Measurements from ENCODE around the gene PDE3A.

PDE3A gene

GRCh38 chr12:20372326-20373096 is 4.2 kb downstream of the PDE3A start:
- Histone ChIP-seq H2AFZ (ENCODE audit: low read length) (no peak overlapping the region), H3K4me3 (ENCODE audit: low read length in 2 of 2) (no peak overlapping the region), H2BK120ac (ENCODE audit: low read depth, low read length) (no peak overlapping the region), H3K4ac (ENCODE audit: low read length) (no peak overlapping the region), H3K27me3 (ENCODE audit: control insufficient read depth in 3 of 3, insufficient read depth in 3 of 3, low read depth in 1 of 3, low read length in 3 of 3) (peaks cover 0 to 4% (median 0%) of the 10 kb centered on the region in 3 experiments), H3K14ac (ENCODE audit: low read length) (no peak overlapping the region), H3K4me1 (ENCODE audit: control insufficient read depth in 2 of 2, insufficient read depth in 1 of 2, low read depth in 1 of 2, low read length in 2 of 2) (peaks cover 0 to 16% of the 10 kb centered on the region in 2 donors), H3K18ac (ENCODE audit: low read length) (no peak overlapping the region), H2BK5ac (ENCODE audit: low read length) (no peak overlapping the region), H3K9me3 (replicated peaks in 1 of 2; ENCODE audit: control insufficient read depth in 2 of 2, insufficient read depth in 1 of 2, low read depth in 1 of 2, low read length in 2 of 2) (no peaks in the 10 kb centered on the region), H3K4me2 (ENCODE audit: insufficient read depth, low read length, poor library complexity, severe bottlenecking) (no peak overlapping the region), H2AK5ac (ENCODE audit: low read depth, low read length) (no peak overlapping the region), H3K23ac (ENCODE audit: low read depth, low read length, poor library complexity) (no peak overlapping the region), H4K8ac (ENCODE audit: low read depth, low read length) (no peak overlapping the region), H3K79me1 (ENCODE audit: low read depth, low read length) (peaks cover 4% of the 10 kb centered on the region), H2BK12ac (ENCODE audit: low read length) (no peak overlapping the region), H3K9ac (ENCODE audit: low read depth, low read length, poor library complexity) (no peak overlapping the region), H4K91ac (ENCODE audit: low read depth, low read length, poor library complexity) (no peak overlapping the region), H3K27ac (replicated peaks; ENCODE audit: low read length) (no peak overlapping the region), H3K36me3 (replicated peaks in 1 of 2; ENCODE audit: control insufficient read depth in 2 of 2, insufficient read depth in 2 of 2, low read length in 2 of 2) (no peaks in the 10 kb centered on the region), H2BK15ac (ENCODE audit: low read length) (no peak overlapping the region)
- DNase-seq (ENCODE audit: low spot score): no peak
- no CpG with 5 or more reads among the region's 3 CpGs for WGBS, 2 donors (ENCODE audit: extremely low coverage in 2 of 2, insufficient read length in 2 of 2, insufficient replicate concordance in 1 of 2)

GRCh38 chr12:20374795-20375194 is 6.5 kb downstream of the PDE3A start:
- no peak overlapping the region for H2BK120ac ChIP-seq (ENCODE audit: low read depth, low read length)
- H4K91ac ChIP-seq (ENCODE audit: low read depth, low read length, poor library complexity): no peak overlapping the region
- 100% methylated on average over 1 of the region's 3 CpGs; no CpG with 5 or more reads in 1 of the 2 donors for WGBS, 2 donors (ENCODE audit: extremely low coverage in 2 of 2, insufficient read length in 2 of 2, insufficient replicate concordance in 1 of 2)
- H3K79me1 ChIP-seq (ENCODE audit: low read depth, low read length): no peaks in the 10 kb centered on the region
- no peak for DNase-seq (ENCODE audit: low spot score)
- H2BK15ac ChIP-seq (ENCODE audit: low read length): no peak overlapping the region
- no peak overlapping the region for H2AK5ac ChIP-seq (ENCODE audit: low read depth, low read length)
- H3K14ac ChIP-seq (ENCODE audit: low read length): no peak overlapping the region
- H3K18ac ChIP-seq (ENCODE audit: low read length): no peak overlapping the region
- no peaks in the 10 kb centered on the region for H3K9me3 ChIP-seq (replicated peaks in 1 of 2; ENCODE audit: control insufficient read depth in 2 of 2, insufficient read depth in 1 of 2, low read depth in 1 of 2, low read length in 2 of 2)
- no peak overlapping the region for H3K4ac ChIP-seq (ENCODE audit: low read length)
- H2AFZ ChIP-seq (ENCODE audit: low read length): no peak overlapping the region
- H2BK12ac ChIP-seq (ENCODE audit: low read length): no peak overlapping the region
- H3K27ac ChIP-seq (replicated peaks; ENCODE audit: low read length): no peak overlapping the region
- H3K4me1 ChIP-seq (ENCODE audit: control insufficient read depth in 2 of 2, insufficient read depth in 1 of 2, low read depth in 1 of 2, low read length in 2 of 2): peaks cover 0 to 15% of the 10 kb centered on the region in 2 donors
- H2BK5ac ChIP-seq (ENCODE audit: low read length): no peak overlapping the region
- H4K8ac ChIP-seq (ENCODE audit: low read depth, low read length): no peak overlapping the region
- peaks cover 0 to 4% (median 0%) of the 10 kb centered on the region in 3 experiments for H3K27me3 ChIP-seq (ENCODE audit: control insufficient read depth in 3 of 3, insufficient read depth in 3 of 3, low read depth in 1 of 3, low read length in 3 of 3)
- H3K36me3 ChIP-seq (replicated peaks in 1 of 2; ENCODE audit: control insufficient read depth in 2 of 2, insufficient read depth in 2 of 2, low read length in 2 of 2): no peaks in the 10 kb centered on the region
- H3K23ac ChIP-seq (ENCODE audit: low read depth, low read length, poor library complexity): no peak overlapping the region
- H3K4me3 ChIP-seq (ENCODE audit: low read length in 2 of 2): no peak overlapping the region
- no peak overlapping the region for H3K4me2 ChIP-seq (ENCODE audit: insufficient read depth, low read length, poor library complexity, severe bottlenecking)
- H3K9ac ChIP-seq (ENCODE audit: low read depth, low read length, poor library complexity): no peak overlapping the region

- Histone ChIP-seq H3K14ac (ENCODE audit: low read length) (no peak overlapping the region), H3K27ac (replicated peaks; ENCODE audit: low read length) (no peak overlapping the region), H3K4me2 (ENCODE audit: insufficient read depth, low read length, poor library complexity, severe bottlenecking) (no peak overlapping the region), H2BK5ac (ENCODE audit: low read length) (no peak overlapping the region), H3K4me3 (ENCODE audit: low read length in 2 of 2) (no peak overlapping the region), H2AK5ac (ENCODE audit: low read depth, low read length) (no peak overlapping the region), H3K9ac (ENCODE audit: low read depth, low read length, poor library complexity) (no peak overlapping the region), H3K18ac (ENCODE audit: low read length) (no peak overlapping the region), H4K8ac (ENCODE audit: low read depth, low read length) (no peak overlapping the region), H4K91ac (ENCODE audit: low read depth, low read length, poor library complexity) (no peak overlapping the region), H3K4me1 (ENCODE audit: control insufficient read depth in 2 of 2, insufficient read depth in 1 of 2, low read depth in 1 of 2, low read length in 2 of 2) (peaks cover 0 to 12% of the 10 kb centered on the region in 2 donors), H3K79me1 (ENCODE audit: low read depth, low read length) (no peaks in the 10 kb centered on the region), H3K4ac (ENCODE audit: low read length) (no peak overlapping the region), H3K36me3 (replicated peaks in 1 of 2; ENCODE audit: control insufficient read depth in 2 of 2, insufficient read depth in 2 of 2, low read length in 2 of 2) (no peaks in the 10 kb centered on the region), H3K23ac (ENCODE audit: low read depth, low read length, poor library complexity) (no peak overlapping the region), H2BK12ac (ENCODE audit: low read length) (no peak overlapping the region), H3K27me3 (ENCODE audit: control insufficient read depth in 3 of 3, insufficient read depth in 3 of 3, low read depth in 1 of 3, low read length in 3 of 3) (no peaks in the 10 kb centered on the region), H2AFZ (ENCODE audit: low read length) (no peak overlapping the region), H3K9me3 (replicated peaks in 1 of 2; ENCODE audit: control insufficient read depth in 2 of 2, insufficient read depth in 1 of 2, low read depth in 1 of 2, low read length in 2 of 2) (no peaks in the 10 kb centered on the region), H2BK120ac (ENCODE audit: low read depth, low read length) (no peak overlapping the region), H2BK15ac (ENCODE audit: low read length) (no peak overlapping the region)
- no peak for DNase-seq (ENCODE audit: low spot score)
Observed at GRCh38 chr12:20375560-20375959, 7.2 kb downstream of the PDE3A start.

- Histone ChIP-seq H4K91ac (ENCODE audit: low read depth, low read length, poor library complexity) (no peak overlapping the region), H3K27me3 (ENCODE audit: control insufficient read depth in 3 of 3, insufficient read depth in 3 of 3, low read depth in 1 of 3, low read length in 3 of 3) (no peaks in the 10 kb centered on the region), H3K9ac (ENCODE audit: low read depth, low read length, poor library complexity) (no peak overlapping the region), H2BK120ac (ENCODE audit: low read depth, low read length) (no peak overlapping the region), H3K4me3 (ENCODE audit: low read length in 2 of 2) (no peak overlapping the region), H3K4ac (ENCODE audit: low read length) (no peak overlapping the region), H3K4me1 (ENCODE audit: control insufficient read depth in 2 of 2, insufficient read depth in 1 of 2, low read depth in 1 of 2, low read length in 2 of 2) (peaks cover 0 to 8% of the 10 kb centered on the region in 2 donors), H2BK5ac (ENCODE audit: low read length) (no peak overlapping the region), H3K18ac (ENCODE audit: low read length) (no peak overlapping the region), H3K9me3 (replicated peaks in 1 of 2; ENCODE audit: control insufficient read depth in 2 of 2, insufficient read depth in 1 of 2, low read depth in 1 of 2, low read length in 2 of 2) (no peaks in the 10 kb centered on the region), H3K14ac (ENCODE audit: low read length) (no peak overlapping the region), H3K36me3 (replicated peaks in 1 of 2; ENCODE audit: control insufficient read depth in 2 of 2, insufficient read depth in 2 of 2, low read length in 2 of 2) (no peaks in the 10 kb centered on the region), H4K8ac (ENCODE audit: low read depth, low read length) (no peak overlapping the region), H2BK12ac (ENCODE audit: low read length) (no peak overlapping the region), H2AFZ (ENCODE audit: low read length) (no peak overlapping the region), H3K27ac (replicated peaks; ENCODE audit: low read length) (no peak overlapping the region), H3K23ac (ENCODE audit: low read depth, low read length, poor library complexity) (no peak overlapping the region), H3K4me2 (ENCODE audit: insufficient read depth, low read length, poor library complexity, severe bottlenecking) (no peak overlapping the region), H2AK5ac (ENCODE audit: low read depth, low read length) (no peak overlapping the region), H2BK15ac (ENCODE audit: low read length) (no peak overlapping the region), H3K79me1 (ENCODE audit: low read depth, low read length) (no peaks in the 10 kb centered on the region)
- no peak for DNase-seq (ENCODE audit: low spot score)
- no CpG with 5 or more reads among the region's 1 CpG for WGBS, 2 donors (ENCODE audit: extremely low coverage in 2 of 2, insufficient read length in 2 of 2, insufficient replicate concordance in 1 of 2)
Observed at GRCh38 chr12:20376984-20377383, 8.6 kb downstream of the PDE3A start.

Data from neuronal stem cell (in vitro differentiated cells).